MCF 10A (cell line): ENCODE results near the gene UBE3C. TPM values are rescaled to one million over a fixed set of nuclear protein-coding genes. Genes with fewer than 3 reads are reported as not detected.

Experiments used
- BruUV-seq: library from RNA; stranded (reverse); fragments of 400-500 nt; replicated peaks from 2 replicates; lab custom pipeline; 2021; lab: Mats Ljungman, UMichigan
- CTCF ChIA-PET: fragments of 300-600 bp; sonication (Branson Sonifier 250); formaldehyde crosslinking; extraction: SDS; loops from one replicate; lab custom pipeline; 2021; ENCODE audit warnings: antibody characterized with exemption, inconsistent platforms; lab: Yijun Ruan, JAX
- POLR2A ChIA-PET: fragments of 300-600, 350-650 bp; sonication (Branson Sonifier 250); formaldehyde crosslinking; extraction: SDS; loops from one replicate; lab custom pipeline; 2020; ENCODE audit warnings: antibody characterized with exemption, inconsistent platforms; lab: Yijun Ruan, JAX
- DNase-seq: peaks from one replicate; pipeline ENCODE4 v3.0.0-alpha.2; 2018; ENCODE audit not compliant: unreplicated experiment
- H3K27ac Mint-ChIP-seq: one replicate; pipeline ENCODE4 v1.8.0; 2022; ENCODE audit warnings: mild to moderate bottlenecking, low read depth, mixed read lengths; ENCODE audit not compliant: unreplicated experiment
- H3K27me3 Mint-ChIP-seq: one replicate; pipeline ENCODE4 v1.8.0; 2022; ENCODE audit warnings: mixed read lengths; ENCODE audit not compliant: insufficient read depth, unreplicated experiment
- H3K36me3 Mint-ChIP-seq: one replicate; pipeline ENCODE4 v1.8.0; 2022; ENCODE audit warnings: mild to moderate bottlenecking, moderate library complexity, mixed read lengths; ENCODE audit not compliant: insufficient read depth, unreplicated experiment
- H3K4me1 Mint-ChIP-seq: one replicate; pipeline ENCODE4 v1.8.0; 2022; ENCODE audit warnings: mixed read lengths; ENCODE audit not compliant: insufficient read depth, unreplicated experiment
- H3K4me3 Mint-ChIP-seq: one replicate; pipeline ENCODE4 v1.8.0; 2022; ENCODE audit warnings: mild to moderate bottlenecking, moderate library complexity, mixed read lengths; ENCODE audit not compliant: unreplicated experiment
- H3K9me3 Mint-ChIP-seq: one replicate; pipeline ENCODE4 v1.8.0; 2022; ENCODE audit warnings: mixed read lengths; ENCODE audit not compliant: unreplicated experiment
- CTCF ChIP-seq: fragments of 200-600 bp; IDR thresholded peaks from one replicate; pipeline ENCODE4 v1.8.0; 2022; ENCODE audit warnings: antibody characterized with exemption, mild to moderate bottlenecking; ENCODE audit not compliant: unreplicated experiment
- intact Hi-C: fragments of 100-400 bp; cut with micrococcal nuclease; formaldehyde crosslinking; loops from 2 replicates; pipeline ENCODE4 v1.14.1; 2022
- total RNA-seq: library from RNA; stranded (reverse); gene quantifications from 2 replicates; pipeline ENCODE4 v1.2.3, GENCODE V29; 2022

UBE3C gene
- total RNA-seq, 1 experiment from 2014 or later: 72.8 TPM

DNA sequence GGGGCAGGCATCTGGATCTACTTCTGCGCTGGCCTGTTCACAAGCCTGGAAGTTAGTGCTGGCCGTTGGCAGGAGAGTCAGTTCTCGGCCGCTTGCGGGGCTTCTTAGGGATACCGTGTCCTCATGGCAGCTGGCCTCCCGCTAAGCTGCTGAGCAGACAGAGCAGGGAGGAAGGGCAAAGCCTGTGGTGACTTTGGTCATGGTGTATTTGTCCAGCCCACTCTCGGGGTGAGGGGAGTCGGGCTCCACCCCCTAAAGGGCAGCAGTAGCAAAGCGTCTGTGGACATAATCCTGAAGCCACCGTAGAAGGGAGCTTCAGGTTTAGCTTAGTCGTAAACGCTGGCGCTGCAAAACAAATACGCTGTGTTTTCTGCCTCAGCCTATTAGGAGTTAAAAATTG is 12.2 kb downstream of the UBE3C start:
- Mint-ChIP-seq H3K27me3 (no peaks in the 10 kb centered on the region), H3K4me1 (peaks cover 36% of the 10 kb centered on the region), H3K27ac (no peak overlapping the region), H3K4me3 (no peak overlapping the region), H3K36me3 (peaks cover 14% of the 10 kb centered on the region), H3K9me3 (no peaks in the 10 kb centered on the region)
- TF ChIP-seq CTCF: no peak
- no TSS peak for BruUV-seq
- no peak for DNase-seq
- CTCF ChIA-PET: interaction anchor here (1.0 to 1.3 kb wide), 2 partner anchors 14 to 15 kb away, joined by 4 read pairs; no protein-coding TSS in a partner anchor
- intact Hi-C loops: no loop called here
- POLR2A ChIA-PET: interaction anchor here (0.8 kb wide), 2 partner anchors 9 to 10 kb away, joined by 3 to 4 read pairs; no protein-coding TSS in a partner anchor

GRCh38 chr7:157151626-157152339 is 13.1 kb downstream of the UBE3C start:
- Mint-ChIP-seq H3K27me3 (no peaks in the 10 kb centered on the region), H3K27ac (peak overlapping the region; percentile 14), H3K4me3 (peak overlapping the region; percentile 9), H3K36me3 (peaks cover 7% of the 10 kb centered on the region), H3K4me1 (peaks cover 31% of the 10 kb centered on the region), H3K9me3 (no peaks in the 10 kb centered on the region)
- no peak for DNase-seq
- POLR2A ChIA-PET: interaction anchor here (0.6 to 1.5 kb wide), 3 partner anchors 11 to 120 kb away, joined by 3 to 4 read pairs (median 4); no protein-coding TSS in a partner anchor
- no peak for TF ChIP-seq CTCF
- CTCF ChIA-PET: interaction anchor here (1.0 to 1.3 kb wide), 2 partner anchors 11 to 15 kb away, joined by 4 read pairs; no protein-coding TSS in a partner anchor
- intact Hi-C loops: no loop called here
- no TSS peak for BruUV-seq

DNA sequence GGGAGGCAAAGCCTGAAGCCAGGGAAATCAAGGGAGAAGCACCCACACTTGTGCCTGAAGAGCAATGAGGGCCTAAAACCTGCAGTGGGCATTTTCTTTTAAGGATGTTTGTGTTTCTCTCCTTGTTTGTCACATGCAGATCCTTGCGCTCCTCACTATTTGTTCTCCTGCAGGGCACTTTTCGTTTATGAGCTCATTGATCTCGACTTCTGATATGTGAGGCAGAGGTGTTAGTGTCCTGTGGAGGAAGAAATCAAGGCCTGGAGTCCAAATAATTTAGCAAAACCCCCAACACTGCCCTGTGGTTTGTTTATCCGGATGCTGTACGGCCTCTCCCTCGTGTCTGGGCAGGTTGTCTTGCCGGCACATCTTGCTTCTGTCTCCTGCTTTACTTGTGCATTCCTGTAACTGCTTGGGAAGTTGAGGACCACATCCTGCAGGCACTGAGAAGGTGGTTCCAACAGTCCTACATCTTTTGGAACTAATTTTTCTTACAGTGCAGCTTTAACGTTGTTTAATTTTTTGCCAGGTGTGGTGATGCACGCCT is 13.7 kb downstream of the UBE3C start:
- intact Hi-C loops: no loop called here
- DNase-seq: no peak
- BruUV-seq: no TSS peak
- POLR2A ChIA-PET: interaction anchor here (0.6 to 1.5 kb wide), 2 partner anchors 12 to 120 kb away, joined by 3 to 4 read pairs; no protein-coding TSS in a partner anchor
- peaks cover 6% of the 10 kb centered on the region for H3K36me3 Mint-ChIP-seq
- H3K4me3 Mint-ChIP-seq: no peak overlapping the region
- no peaks in the 10 kb centered on the region for H3K27me3 Mint-ChIP-seq
- peaks cover 29% of the 10 kb centered on the region for H3K4me1 Mint-ChIP-seq
- CTCF ChIA-PET: interaction anchor here (1.0 kb wide), 1 partner anchor 12 kb away, joined by 4 read pairs; no protein-coding TSS in a partner anchor
- peak overlapping the region; percentile 14 for H3K27ac Mint-ChIP-seq
- no peak for TF ChIP-seq CTCF
- H3K9me3 Mint-ChIP-seq: no peaks in the 10 kb centered on the region

DNA sequence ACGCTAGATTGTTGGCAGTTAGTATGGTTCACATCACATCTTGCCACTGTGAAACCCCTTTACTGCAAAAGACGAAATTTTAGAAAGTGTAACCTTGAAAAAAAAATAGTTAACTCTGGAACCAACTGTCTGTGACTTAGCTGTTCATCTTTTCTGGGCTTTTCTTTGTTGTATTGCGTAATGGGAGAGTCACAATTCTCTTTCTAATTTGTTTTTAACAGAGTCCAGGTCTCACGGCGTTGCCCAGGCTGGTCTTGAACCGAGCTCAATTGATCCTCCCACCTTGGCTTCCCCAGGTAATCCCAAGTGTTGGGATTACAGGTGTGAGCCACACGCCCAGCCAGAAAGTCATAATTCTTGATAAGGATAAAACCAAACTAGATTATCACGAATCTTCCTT is 14.5 kb downstream of the UBE3C start:
- ChIA-PET POLR2A (interaction anchor here (1.5 kb wide), 1 partner anchor 12 kb away, joined by 4 read pairs; no protein-coding TSS in a partner anchor), CTCF (interaction anchor here (0.6 kb wide), 1 partner anchor 118 kb away, joined by 3 read pairs; no protein-coding TSS in a partner anchor)
- Mint-ChIP-seq H3K4me3 (no peak overlapping the region), H3K4me1 (peaks cover 27% of the 10 kb centered on the region), H3K9me3 (no peaks in the 10 kb centered on the region), H3K27ac (peak overlapping the region; percentile 75), H3K27me3 (no peaks in the 10 kb centered on the region), H3K36me3 (peaks cover 6% of the 10 kb centered on the region)
- no TSS peak for BruUV-seq
- DNase-seq: no peak
- no peak for TF ChIP-seq CTCF
- intact Hi-C loops: no loop called here
